Mammary epithelial cell (primary cell): ENCODE data around the gene ELAVL2.

Experiments used
- EZH2 ChIP-seq: IDR thresholded peaks from 2 replicates; pipeline ENCODE4 v1.6.1; 2012; ENCODE audit warnings: low read length, inconsistent platforms, borderline replicate concordance
- TF ChIP-seq, protein P1 (sequence below), 2 donors: IDR thresholded peaks in 1 of 2; conservative IDR thresholded peaks in 1 of 2; 2 replicates each; pipeline ENCODE4 v1.5.1; 2011 to 2012; ENCODE audit warnings: inconsistent platforms in 2 of 2, low read length in 2 of 2, mild to moderate bottlenecking in 2 of 2, control low read depth in 1 of 2, low read depth in 1 of 2; ENCODE audit not compliant: insufficient read depth in 1 of 2; ENCODE audit errors: extremely low read depth in 1 of 2

DNA sequence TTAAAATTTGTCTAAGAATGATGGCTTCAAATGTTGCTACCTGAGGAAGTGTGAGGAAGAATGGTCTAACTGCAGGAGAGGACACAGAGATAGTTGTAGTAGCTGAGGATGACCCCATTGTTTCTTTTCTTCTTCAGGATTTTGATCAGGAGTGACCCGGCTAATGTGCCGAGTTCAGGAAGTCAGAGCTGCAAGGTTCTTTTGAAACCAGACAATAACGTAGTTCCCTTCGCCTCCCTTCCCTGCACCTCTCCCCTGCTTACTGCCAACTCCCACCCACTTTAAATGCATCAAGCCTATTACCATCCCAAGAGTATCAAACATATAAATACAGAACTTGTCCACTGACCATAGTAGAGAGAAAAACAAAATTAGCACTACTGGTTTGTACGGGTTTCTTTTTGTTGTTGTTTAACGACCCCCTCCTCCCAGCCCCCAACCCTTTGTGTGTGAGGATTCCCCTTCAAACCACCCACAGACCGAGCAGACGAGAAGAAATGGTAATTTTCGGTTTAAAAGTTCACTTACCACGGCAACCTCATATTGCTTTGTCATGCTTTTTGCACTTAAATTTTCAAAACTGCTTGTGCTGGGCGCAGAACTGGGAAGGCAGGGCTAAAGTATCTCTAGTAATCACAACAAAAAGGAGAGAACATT, 23.5 kb upstream of the ELAVL2 start:
- TF ChIP-seq, protein P1, sequence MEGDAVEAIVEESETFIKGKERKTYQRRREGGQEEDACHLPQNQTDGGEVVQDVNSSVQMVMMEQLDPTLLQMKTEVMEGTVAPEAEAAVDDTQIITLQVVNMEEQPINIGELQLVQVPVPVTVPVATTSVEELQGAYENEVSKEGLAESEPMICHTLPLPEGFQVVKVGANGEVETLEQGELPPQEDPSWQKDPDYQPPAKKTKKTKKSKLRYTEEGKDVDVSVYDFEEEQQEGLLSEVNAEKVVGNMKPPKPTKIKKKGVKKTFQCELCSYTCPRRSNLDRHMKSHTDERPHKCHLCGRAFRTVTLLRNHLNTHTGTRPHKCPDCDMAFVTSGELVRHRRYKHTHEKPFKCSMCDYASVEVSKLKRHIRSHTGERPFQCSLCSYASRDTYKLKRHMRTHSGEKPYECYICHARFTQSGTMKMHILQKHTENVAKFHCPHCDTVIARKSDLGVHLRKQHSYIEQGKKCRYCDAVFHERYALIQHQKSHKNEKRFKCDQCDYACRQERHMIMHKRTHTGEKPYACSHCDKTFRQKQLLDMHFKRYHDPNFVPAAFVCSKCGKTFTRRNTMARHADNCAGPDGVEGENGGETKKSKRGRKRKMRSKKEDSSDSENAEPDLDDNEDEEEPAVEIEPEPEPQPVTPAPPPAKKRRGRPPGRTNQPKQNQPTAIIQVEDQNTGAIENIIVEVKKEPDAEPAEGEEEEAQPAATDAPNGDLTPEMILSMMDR (conservative IDR thresholded peaks at IDR 0.05 in 1 of 2, IDR thresholded peaks at IDR 0.05 in 1 of 2; ENCODE audit: extremely low read depth in 1 of 2, insufficient read depth in 1 of 2, low read depth in 1 of 2, low read length in 2 of 2): no peak
- no peak for TF ChIP-seq EZH2
